K562 (cell line): Measurements from ENCODE around the gene RDM1. TPM values are rescaled to one million over a fixed set of nuclear protein-coding genes. Genes with fewer than 3 reads are reported as not detected.

ENCODE experiments used
- AFF1 ChIP-seq, 2 experiments: fragments of 450-650 bp; IDR thresholded peaks; 2 replicates each; pipeline ENCODE4 v1.6.1; 2018; ENCODE audit warnings: mild to moderate bottlenecking in 2 of 2, low read depth in 1 of 2; ENCODE audit not compliant: partially characterized antibody in 2 of 2
- L3MBTL2 ChIP-seq: fragments of 450-650 bp; IDR thresholded peaks from 2 replicates; pipeline ENCODE4 v1.6.1; 2016; ENCODE audit warnings: mild to moderate bottlenecking, moderate library complexity
- NEUROD1 ChIP-seq: fragments of 150-350 bp; IDR thresholded peaks from 2 replicates; pipeline ENCODE4 v1.6.1; 2014; ENCODE audit warnings: borderline replicate concordance, low read length, low read depth; ENCODE audit not compliant: partially characterized antibody
- NFYB ChIP-seq: IDR thresholded peaks from 2 replicates; pipeline ENCODE4 v1.6.1; 2011; ENCODE audit warnings: mild to moderate bottlenecking, moderate library complexity; ENCODE audit not compliant: insufficient read length; ENCODE audit errors: extremely low read depth
- TFE3 ChIP-seq: fragments of 450-650 bp; formaldehyde crosslinking; IDR thresholded peaks from 2 replicates; pipeline ENCODE4 v1.4.0; 2020; ENCODE audit warnings: mild to moderate bottlenecking, mixed read lengths
- ZBTB2 ChIP-seq: fragments of 450-650 bp; IDR thresholded peaks from 2 replicates; pipeline ENCODE4 v1.6.1; 2016; ENCODE audit warnings: antibody characterized with exemption
- polyA plus RNA-seq, 8 experiments: library from polyadenylated mRNA; depleted of rRNA in 4 of 8; stranded (reverse) in 5 of 8; unstranded in 3 of 8; fragments of >200 nt; fragmentation: Nextera tagmentation in 2 of 8; fragmentation: Illumina TruSeq in 1 of 8; extraction: Ambion mirVana in 2 of 8; extraction: Trizol in 1 of 8; gene quantifications; 2 replicates each; pipeline versions ENCODE4 v1.2.1 to v1.2.3, GENCODE V29; 2011 to 2014; ENCODE audit warnings: inconsistent platforms in 1 of 8, missing spikeins in 1 of 8
- total RNA-seq, 7 experiments: library from RNA; depleted of rRNA in 6 of 7; stranded (reverse); fragments of >200 nt in 6 of 7; fragmentation: Illumina TruSeq in 2 of 7; extraction: Trizol in 2 of 7; gene quantifications; 2 replicates each; pipeline versions ENCODE4 v1.2.1 to v1.2.3, GENCODE V29; 2011 to 2021; ENCODE audit warnings: low replicate concordance in 1 of 7

The RDM1 gene
- total and polyA plus RNA-seq, 9 of the 15 experiments (the other 6 are each of a cell fraction or from before 2014, with no cell fraction given) = 2.5 to 11.2 (median 5.4) TPM

GRCh38 chr17:35936063-35936462 lies 5.5 kb upstream of the RDM1 start (continued):
- TF ChIP-seq TFE3 (CRISPR knock-in tag) (no peak), AFF1 (IDR thresholded peaks at IDR 0.05; ENCODE audit: low read depth in 1 of 2, partially characterized antibody in 2 of 2) (no peak), NFYB (peak; percentile 31), NEUROD1 (no peak), ZBTB2 (no peak), L3MBTL2 (no peak)
